ENCODE results near the gene ULBP2. TPM values are rescaled to one million over a fixed set of nuclear protein-coding genes. Genes with fewer than 3 reads are reported as not detected.
"Not testable (repeated sequence)": the region's sequence is repeated elsewhere in the genome, so short reads cannot be mapped to it uniquely, and the experiment has no call there.

The ULBP2 gene
- total RNA-seq, 1 experiment from 2014 or later = 21.9 TPM

GRCh38 chr6:149948616-149949015 lies 6.8 kb downstream of the ULBP2 start:
- no peak for DNase-seq (ENCODE audit: low read depth)

- DNase-seq (ENCODE audit: low read depth) = no peak
Observed at GRCh38 chr6:149950423-149950822, 8.6 kb downstream of the ULBP2 start.

- DNase-seq (ENCODE audit: low read depth) = no peak
Observed at GRCh38 chr6:149951096-149951495, 9.3 kb downstream of the ULBP2 start.

- no peak for DNase-seq (ENCODE audit: low read depth)
Observed at GRCh38 chr6:149951626-149952025, 9.8 kb downstream of the ULBP2 start.

- DNase-seq (ENCODE audit: low read depth) = not testable (repeated sequence)
Observed at GRCh38 chr6:149953390-149953789, 11.6 kb downstream of the ULBP2 start.

- DNase-seq (ENCODE audit: low read depth) = not testable (repeated sequence)
Observed at GRCh38 chr6:149953934-149954327, 12.1 kb downstream of the ULBP2 start.

- not testable (repeated sequence) for DNase-seq (ENCODE audit: low read depth)
Observed at GRCh38 chr6:149954328-149954983, 12.6 kb downstream of the ULBP2 start.

GRCh38 chr6:149954984-149955653 lies 13.3 kb downstream of the ULBP2 start:
- not testable (repeated sequence) for DNase-seq (ENCODE audit: low read depth)

GRCh38 chr6:149955654-149956317 lies 14.0 kb downstream of the ULBP2 start:
- DNase-seq (ENCODE audit: low read depth) = not testable (repeated sequence)

GRCh38 chr6:149958124-149958523 lies 16.3 kb downstream of the ULBP2 start:
- not testable (repeated sequence) for DNase-seq (ENCODE audit: low read depth)

GRCh38 chr6:149959806-149960205 lies 18.0 kb downstream of the ULBP2 start:
- DNase-seq (ENCODE audit: low read depth) = not testable (repeated sequence)

- DNase-seq (ENCODE audit: low read depth) = no peak
Observed at GRCh38 chr6:149960488-149960887, 18.7 kb downstream of the ULBP2 start.

- peak; percentile 17 for DNase-seq (ENCODE audit: low read depth)
Observed at GRCh38 chr6:149961728-149962425, 20.1 kb downstream of the ULBP2 start.

GRCh38 chr6:149962461-149963211 lies 20.8 kb downstream of the ULBP2 start:
- no peak for DNase-seq (ENCODE audit: low read depth)

- peak; percentile 59 for DNase-seq (ENCODE audit: low read depth)
Observed at GRCh38 chr6:149963212-149963461, 21.3 kb downstream of the ULBP2 start.

GRCh38 chr6:149963462-149964307 lies 21.9 kb downstream of the ULBP2 start, which contains the start of gene ULBP1:
Gene ULBP1 (plus strand): TSS chr6:149963943. CDS start chr6:149964050, 107 bp downstream.
- DNase-seq (ENCODE audit: low read depth) = peak; percentile 65

GRCh38 chr6:149964308-149965193 lies 22.7 kb downstream of the ULBP2 start:
- DNase-seq (ENCODE audit: low read depth) = peak; percentile 18

- DNase-seq (ENCODE audit: low read depth) = peak; percentile 12
Observed at GRCh38 chr6:149965194-149966020, 23.6 kb downstream of the ULBP2 start.

- not testable (repeated sequence) for DNase-seq (ENCODE audit: low read depth)
Observed at GRCh38 chr6:149966319-149966718, 24.5 kb downstream of the ULBP2 start.
